Ovary (tissue), 9 donors: ENCODE data around the gene WEE1. TPM values are rescaled to one million over a fixed set of nuclear protein-coding genes. Genes with fewer than 3 reads are reported as not detected.
A peak's percentile ranks its signal among the peaks of the same experiment; 100 is the strongest.

ENCODE experiments used
- DNase-seq, 5 donors: peaks; one replicate each; pipeline ENCODE4 v3.0.0-alpha.2; 2019 to 2020
- H3K27ac ChIP-seq, 2 donors: fragments of 200-600 bp; one replicate each; pipeline versions ENCODE4 v1.5.1 to v1.8.0; 2019 to 2022
- H3K27me3 ChIP-seq: fragments of 200-600 bp; one replicate; pipeline ENCODE4 v1.8.0; 2022
- H3K36me3 ChIP-seq: fragments of 200-600 bp; sonication (generic); one replicate; pipeline ENCODE4 v1.5.1; 2019
- H3K4me1 ChIP-seq: one replicate; pipeline ENCODE4 v1.8.1; 2013; ENCODE audit warnings: mild to moderate bottlenecking, moderate library complexity; ENCODE audit not compliant: insufficient read depth
- H3K4me3 ChIP-seq: fragments of 200-600 bp; sonication (generic); one replicate; pipeline ENCODE4 v1.5.1; 2017
- H3K9me3 ChIP-seq, 2 donors: fragments of 200-600 bp in 1 of 2; sonication (generic) in 1 of 2; one replicate each; pipeline versions ENCODE4 v1.5.1 to v1.8.1; 2013 to 2019; ENCODE audit warnings: mild to moderate bottlenecking in 1 of 2, moderate library complexity in 1 of 2
- EP300 ChIP-seq: sonication (generic); formaldehyde crosslinking; IDR thresholded peaks from one replicate; pipeline ENCODE4 v1.6.1; 2017; ENCODE audit warnings: antibody characterized with exemption
- POLR2A ChIP-seq: fragments of 450-650 bp; IDR thresholded peaks from one replicate; pipeline ENCODE4 v1.6.1; 2017; ENCODE audit warnings: antibody characterized with exemption, mild to moderate bottlenecking, moderate library complexity
- WGBS, 3 donors: extraction: QIAGEN DNeasy Blood & Tissue Kit in 1 of 3; methylation state at CpG; one replicate each; pipeline versions ENCODE4 v1.1.5 to v1.1.7; 2013 to 2017; 5-methylcytosine and 5-hydroxymethylcytosine counted together
- intact Hi-C, 4 donors: fragments of 100-400 bp; cut with DNase I; formaldehyde crosslinking; loops; one replicate each; pipeline versions ENCODE4 v1.11.0 to v1.15.1; 2022 to 2023
- polyA plus RNA-seq, 2 donors: library from polyadenylated mRNA; stranded (reverse); fragments of 200-250 nt in 1 of 2; fragments of 350-450 nt in 1 of 2; fragmentation: Illumina TruSeq in 1 of 2; extraction: RNeasy Lipid Tissue Mini Kit (QIAGEN cat#74804) in 1 of 2; gene quantifications; one replicate each; pipeline ENCODE4 v1.2.3, GENCODE V29; 2013 to 2014
- total RNA-seq, 7 donors: library from RNA; depleted of rRNA in 2 of 7; stranded (reverse); fragments of >200 nt in 2 of 7; fragmentation: NEBNext Ultra II Directional in 3 of 7; extraction: Animal tissue kit (Norgen Biotek cat#: 25700) in 3 of 7; gene quantifications; one replicate each; pipeline versions ENCODE4 v1.1.0 to v1.2.4, GENCODE V29; 2016 to 2023
- TF ChIP-seq, protein P1 (sequence below), 3 donors: fragments of 450-650 bp in 2 of 3; fragments of 200-600 bp in 1 of 3; IDR thresholded peaks; one replicate each; pipeline versions ENCODE4 v1.5.1 to v1.8.0; 2016 to 2022; ENCODE audit warnings: antibody characterized with exemption in 3 of 3, mild to moderate bottlenecking in 1 of 3
- donor health status: DM: no; HTN: no; CAD: no; lungs with moderate emphysema.
- donor health status: DM: no; HTN: no; CAD: no.
- donor health status: Bipolar disorder and iron deficiency.
- donor health status: DM: yes; HTN: yes; CAD: no.
- donor health status: DM: no; HTN: no; CAD: no.
- donor health status: DM: yes; HTN: yes; CAD: no.

WEE1 gene
- total and polyA plus RNA-seq, 9 donors: 10.5 to 55.4 (median 21.6) TPM

- TF ChIP-seq, protein P1, sequence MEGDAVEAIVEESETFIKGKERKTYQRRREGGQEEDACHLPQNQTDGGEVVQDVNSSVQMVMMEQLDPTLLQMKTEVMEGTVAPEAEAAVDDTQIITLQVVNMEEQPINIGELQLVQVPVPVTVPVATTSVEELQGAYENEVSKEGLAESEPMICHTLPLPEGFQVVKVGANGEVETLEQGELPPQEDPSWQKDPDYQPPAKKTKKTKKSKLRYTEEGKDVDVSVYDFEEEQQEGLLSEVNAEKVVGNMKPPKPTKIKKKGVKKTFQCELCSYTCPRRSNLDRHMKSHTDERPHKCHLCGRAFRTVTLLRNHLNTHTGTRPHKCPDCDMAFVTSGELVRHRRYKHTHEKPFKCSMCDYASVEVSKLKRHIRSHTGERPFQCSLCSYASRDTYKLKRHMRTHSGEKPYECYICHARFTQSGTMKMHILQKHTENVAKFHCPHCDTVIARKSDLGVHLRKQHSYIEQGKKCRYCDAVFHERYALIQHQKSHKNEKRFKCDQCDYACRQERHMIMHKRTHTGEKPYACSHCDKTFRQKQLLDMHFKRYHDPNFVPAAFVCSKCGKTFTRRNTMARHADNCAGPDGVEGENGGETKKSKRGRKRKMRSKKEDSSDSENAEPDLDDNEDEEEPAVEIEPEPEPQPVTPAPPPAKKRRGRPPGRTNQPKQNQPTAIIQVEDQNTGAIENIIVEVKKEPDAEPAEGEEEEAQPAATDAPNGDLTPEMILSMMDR (IDR thresholded peaks at IDR 0.05): no peak
- peak; percentile 46 for TF ChIP-seq POLR2A
- H3K27me3 ChIP-seq: no peaks in the 10 kb centered on the region
- no peaks in the 10 kb centered on the region for H3K9me3 ChIP-seq
- WGBS, 3 donors: 6 to 12% (median 9%) methylated on average over 7 of the region's 7 CpGs
- no peak overlapping the region for H3K4me3 ChIP-seq
- peaks cover 9% of the 10 kb centered on the region for H3K4me1 ChIP-seq
- peak; percentile 46 to 79 (median 56) for DNase-seq
- H3K36me3 ChIP-seq: no peaks in the 10 kb centered on the region
- peak overlapping the region; percentile 41 to 62 for H3K27ac ChIP-seq
- intact Hi-C loops: loop anchor here in 1 of 4 donors (5.0 kb wide), 1 partner anchor 723 kb away; the partner anchor contains the start of gene SBF2
Measured at GRCh38 chr11:9568854-9569587, 4.4 kb upstream of the WEE1 start.

DNA sequence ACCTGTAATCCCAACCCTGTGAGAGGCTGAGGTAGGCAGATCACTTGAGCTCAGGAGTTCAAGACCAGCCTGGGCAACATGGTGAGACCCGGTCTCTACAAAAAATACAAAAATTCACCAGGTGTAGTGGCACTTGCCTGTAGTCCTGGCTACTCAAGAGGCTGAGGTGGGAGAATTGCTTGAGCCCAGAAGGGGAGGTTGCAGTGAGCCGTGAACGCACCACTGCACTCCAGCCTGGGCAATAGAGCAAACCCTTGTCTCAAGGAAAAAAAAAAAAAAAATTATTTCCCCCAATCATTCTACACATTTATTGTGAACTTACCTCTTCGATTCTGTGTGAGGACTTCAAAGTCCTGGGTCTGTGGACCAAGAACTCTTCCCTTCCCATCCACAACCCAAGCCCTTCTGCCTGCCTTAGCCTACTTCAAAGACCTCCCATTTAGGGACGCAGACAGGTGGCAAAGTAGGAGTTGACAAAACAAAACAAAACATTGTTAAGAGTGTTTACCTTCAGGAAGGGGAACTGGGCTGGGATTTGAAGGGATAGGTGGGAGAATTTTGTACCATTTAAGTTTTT, 3.8 kb upstream of the WEE1 start:
- intact Hi-C loops: loop anchor here in 2 of 4 donors (5.0 kb wide), 2 partner anchors 43 to 723 kb away; partner anchors contain the start of gene SBF2 (in 1 of the 2)
- H3K27ac ChIP-seq: peak overlapping the region; percentile 41 to 62
- H3K4me3 ChIP-seq: no peak overlapping the region
- WGBS, 3 donors: 93 to 94% (median 93%) methylated on average over 5 of the region's 5 CpGs
- H3K27me3 ChIP-seq: no peaks in the 10 kb centered on the region
- no peak for DNase-seq
- H3K9me3 ChIP-seq: no peaks in the 10 kb centered on the region
- H3K4me1 ChIP-seq: peaks cover 9% of the 10 kb centered on the region
- no peaks in the 10 kb centered on the region for H3K36me3 ChIP-seq
- TF ChIP-seq, protein P1 (IDR thresholded peaks at IDR 0.05): no peak
- TF ChIP-seq POLR2A (no peak), EP300 (no peak)

- Histone ChIP-seq H3K4me3 (no peak overlapping the region), H3K9me3 (no peaks in the 10 kb centered on the region), H3K27me3 (no peaks in the 10 kb centered on the region), H3K4me1 (peaks cover 9% of the 10 kb centered on the region), H3K27ac (no peak overlapping the region), H3K36me3 (no peaks in the 10 kb centered on the region)
- TF ChIP-seq, protein P1 (IDR thresholded peaks at IDR 0.05): no peak
- TF ChIP-seq EP300 (no peak), POLR2A (no peak)
- no peak for DNase-seq
- intact Hi-C loops: loop anchor here in 2 of 4 donors (5.0 kb wide), 1 partner anchor 42 kb away; no protein-coding TSS in a partner anchor
- 79 to 81% (median 79%) methylated on average over 9 of the region's 9 CpGs for WGBS, 3 donors
Measured at GRCh38 chr11:9570313-9571025, 3.0 kb upstream of the WEE1 start.

DNA sequence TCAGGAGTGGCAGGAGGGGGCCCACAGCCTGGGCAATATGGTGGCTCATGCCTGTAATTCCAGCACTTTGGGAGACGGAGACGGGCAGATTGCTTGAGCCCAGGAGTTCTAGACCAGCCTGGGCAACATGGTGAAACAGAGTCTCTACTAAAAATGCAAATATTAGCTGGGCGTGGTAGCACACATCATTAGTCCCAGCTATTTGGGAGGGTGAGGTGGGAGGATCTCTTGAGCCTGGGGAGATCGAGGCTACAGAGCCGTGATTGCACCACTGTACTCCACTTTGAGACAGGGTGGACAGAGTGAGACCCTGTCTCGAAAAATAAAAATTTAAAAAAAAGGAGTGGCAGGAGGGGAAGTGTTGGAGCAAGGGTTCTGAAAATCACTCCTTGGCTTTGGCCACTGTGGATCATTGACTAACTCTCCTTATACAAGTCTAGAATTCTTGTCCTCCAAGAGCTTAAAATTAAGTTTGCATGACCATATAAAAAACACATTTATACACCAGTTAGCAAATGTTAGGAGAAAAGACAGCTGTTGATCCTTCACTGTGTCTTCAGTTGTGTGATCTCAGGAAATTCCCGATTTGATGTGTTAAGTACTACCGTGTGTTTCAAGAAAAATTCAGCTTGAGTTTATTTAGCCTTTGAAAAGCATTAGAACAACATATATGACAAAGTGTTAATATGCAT, 2.3 kb upstream of the WEE1 start:
- DNase-seq: no peak
- TF ChIP-seq, protein P1 (IDR thresholded peaks at IDR 0.05): no peak
- no peak for TF ChIP-seq POLR2A
- TF ChIP-seq EP300: no peak
- Histone ChIP-seq H3K4me1 (peaks cover 5% of the 10 kb centered on the region), H3K36me3 (no peaks in the 10 kb centered on the region), H3K27me3 (no peaks in the 10 kb centered on the region), H3K27ac (no peak overlapping the region), H3K9me3 (no peaks in the 10 kb centered on the region), H3K4me3 (no peak overlapping the region)
- intact Hi-C loops: loop anchor here in 2 of 4 donors (5.0 kb wide), 1 partner anchor 41 kb away; no protein-coding TSS in a partner anchor
- 88 to 89% (median 88%) methylated on average over 8 of the region's 8 CpGs for WGBS, 3 donors
